HG02970 (cell line): ENCODE results near the gene SIL1.
"Not testable (repeated sequence)": the region's sequence is repeated elsewhere in the genome, so short reads cannot be mapped to it uniquely, and the experiment has no call there.

Experiments used
- ATAC-seq: cut with Tn5 transposase; IDR thresholded peaks from one replicate; pipeline ENCODE4 v1.9.1; 2021; ENCODE audit warnings: mild to moderate bottlenecking, moderate library complexity, moderate number of reproducible peaks; ENCODE audit not compliant: unreplicated experiment, low FRiP score

SIL1 gene

GRCh38 chr5:139079225-139079990, 118.8 kb downstream of the SIL1 start:
- ATAC-seq: no peak

GRCh38 chr5:139078345-139078744, 119.8 kb downstream of the SIL1 start:
- no peak for ATAC-seq

DNA sequence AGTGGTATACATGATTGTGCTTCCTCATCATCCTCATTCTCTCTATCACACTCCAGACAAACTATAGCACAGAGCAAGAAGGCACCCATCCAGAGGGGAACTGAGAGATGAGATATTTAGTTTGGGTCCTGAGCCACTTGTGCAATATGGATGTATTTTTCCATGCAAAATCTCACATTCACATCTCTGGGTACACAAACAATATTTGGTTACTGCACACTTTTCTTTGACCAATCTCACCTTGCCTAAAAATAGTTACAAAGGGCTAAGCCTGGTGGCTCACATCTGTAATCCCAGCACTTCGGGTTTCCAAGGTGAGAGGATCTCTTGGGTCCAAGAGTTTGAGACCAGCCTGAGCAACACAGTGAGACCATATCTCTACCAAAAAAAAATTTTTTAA, 120.3 kb downstream of the SIL1 start:
- no peak for ATAC-seq

GRCh38 chr5:139076111-139076510, 122.1 kb downstream of the SIL1 start:
- ATAC-seq: no peak

DNA sequence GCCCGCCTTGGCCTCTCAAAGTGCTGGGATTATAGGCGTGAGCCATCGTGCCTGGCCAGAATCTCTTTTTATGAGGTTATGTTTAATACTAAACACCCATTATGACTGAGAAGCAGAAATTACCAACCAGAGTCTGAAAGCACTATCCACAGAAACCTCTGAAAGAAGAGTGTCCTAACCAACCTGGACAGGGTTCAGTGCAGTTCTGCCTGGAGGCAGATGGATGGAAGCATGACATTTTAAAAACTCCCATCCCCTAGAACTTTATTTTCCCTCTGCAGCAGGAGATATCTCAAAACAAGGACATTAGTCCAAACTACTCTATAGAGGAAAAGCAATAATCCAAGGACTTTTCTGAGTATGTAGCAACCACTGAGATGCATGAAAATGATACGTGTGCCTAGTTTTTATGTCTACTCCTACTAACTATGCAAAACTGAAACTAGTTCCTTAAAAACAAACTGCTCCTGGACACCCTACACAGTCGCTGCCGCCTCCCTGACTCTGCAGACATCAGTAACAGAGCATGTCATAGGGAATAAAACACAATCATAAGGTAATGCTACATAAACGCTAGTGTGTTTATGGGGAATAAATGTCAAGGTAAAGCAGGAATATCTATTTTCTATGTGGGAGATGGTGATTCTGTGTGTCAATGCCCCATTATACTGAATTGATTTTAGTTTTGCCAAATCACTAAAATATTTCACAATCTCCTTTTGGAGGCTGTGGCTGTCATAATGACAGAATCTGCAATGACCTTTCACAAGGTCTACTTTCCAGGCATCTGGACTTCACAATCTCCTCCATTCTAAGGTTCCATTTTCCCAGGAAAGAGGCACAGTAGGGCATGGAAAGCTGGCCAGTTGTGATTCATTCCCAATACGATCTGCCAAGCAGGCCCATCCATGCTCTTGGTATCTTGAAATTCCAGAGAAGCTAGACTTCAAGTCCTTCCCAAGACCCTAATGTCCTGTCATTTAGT, 122.8 kb downstream of the SIL1 start:
- no peak for ATAC-seq

- ATAC-seq: not testable (repeated sequence)
These were observed 124.2 kb downstream of the SIL1 start for GRCh38 chr5:139073956-139074355.

DNA sequence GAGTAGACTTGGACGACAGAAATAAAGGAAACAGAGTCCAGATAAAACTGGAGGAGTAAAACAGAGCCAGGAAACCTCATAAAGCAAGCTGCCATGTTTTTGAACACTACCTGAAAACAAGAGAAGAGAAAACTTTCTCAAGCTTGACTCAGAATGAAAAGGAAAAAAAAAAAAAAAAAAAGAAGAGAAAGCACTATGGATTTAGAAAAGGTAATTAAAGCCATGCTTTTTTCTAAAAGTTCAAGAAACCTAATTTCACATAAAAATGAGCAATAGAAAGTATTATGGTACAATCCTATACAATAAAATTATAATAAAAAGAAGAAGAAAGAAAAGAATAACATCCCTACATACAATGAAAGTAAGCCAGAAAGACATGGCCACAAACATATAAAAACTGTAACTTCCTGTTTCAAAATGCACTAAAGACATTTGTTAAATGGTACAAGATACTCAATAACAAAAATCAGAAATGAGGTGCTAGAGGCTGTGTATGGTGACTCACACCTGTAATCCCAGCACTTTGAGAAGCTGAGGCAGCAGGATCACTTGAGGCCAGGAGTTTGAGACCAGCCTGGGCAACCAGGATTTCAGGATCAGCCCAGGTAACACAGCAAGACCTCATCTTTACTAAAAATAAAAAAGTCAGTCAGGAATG, 129.5 kb downstream of the SIL1 start:
- ATAC-seq: no peak

GRCh38 chr5:139068060-139068459, 130.1 kb downstream of the SIL1 start:
- ATAC-seq: no peak

DNA sequence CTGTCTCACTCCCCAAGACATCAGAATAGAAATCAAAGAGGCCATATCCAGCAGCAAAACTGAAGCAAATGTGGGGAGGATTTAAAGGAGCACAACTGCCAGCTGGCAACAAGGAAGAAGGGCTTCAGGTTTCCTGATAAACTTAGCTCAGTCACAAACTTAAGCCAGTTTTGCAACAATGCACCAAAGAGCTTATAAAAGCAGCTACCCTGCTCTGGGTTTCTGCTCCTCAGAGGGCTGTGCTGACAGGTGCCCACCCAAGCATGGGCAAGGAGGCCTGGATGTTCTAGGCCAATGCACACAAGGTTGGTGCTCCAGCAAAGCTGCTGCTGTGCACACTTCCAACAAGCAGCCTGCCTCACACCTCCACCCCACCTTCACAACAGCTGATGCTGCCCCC, 132.9 kb downstream of the SIL1 start:
- no peak for ATAC-seq

- no peak for ATAC-seq
These were observed 133.6 kb downstream of the SIL1 start for GRCh38 chr5:139064613-139065012.

GRCh38 chr5:139063664-139064054, 134.5 kb downstream of the SIL1 start:
- ATAC-seq: no peak

DNA sequence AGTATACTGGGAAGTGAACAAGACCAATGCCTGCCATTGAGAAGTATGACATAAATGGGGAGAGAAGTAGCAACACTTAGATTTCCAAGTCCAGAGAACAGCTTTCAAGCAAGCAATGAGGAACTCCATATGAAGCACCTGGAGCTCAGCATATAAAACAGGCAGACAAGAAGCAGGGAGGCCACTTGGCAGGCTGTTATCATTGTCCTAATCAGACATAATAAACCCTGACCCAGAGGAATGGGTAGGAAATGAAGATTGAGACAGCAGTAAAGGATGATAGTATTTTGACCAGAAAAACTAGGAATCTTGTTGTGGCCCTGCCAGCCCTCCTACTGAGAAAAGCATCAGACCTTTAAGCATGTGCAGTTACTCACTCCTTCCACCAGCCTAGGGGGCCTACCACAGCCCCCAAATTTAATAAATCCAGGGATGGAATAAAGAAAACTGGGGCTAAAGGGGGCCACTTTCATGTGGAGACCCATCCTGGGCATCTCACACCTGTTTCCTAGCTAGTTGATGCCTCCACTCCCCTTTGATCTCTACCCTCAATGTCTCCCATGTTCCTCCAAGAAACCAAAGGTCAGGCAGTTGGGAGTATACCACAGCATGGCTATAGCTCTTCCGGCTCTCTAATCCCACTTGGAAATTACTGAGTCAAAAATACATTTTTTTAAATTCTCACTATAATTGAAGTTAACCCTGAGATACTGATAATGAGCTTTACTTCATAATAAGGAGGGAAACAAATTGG, 135.1 kb downstream of the SIL1 start:
- no peak for ATAC-seq

GRCh38 chr5:139061856-139062255, 136.3 kb downstream of the SIL1 start:
- ATAC-seq: no peak

- ATAC-seq: no peak
These were observed 136.9 kb downstream of the SIL1 start for GRCh38 chr5:139061274-139061673.

- ATAC-seq: no peak
These were observed 140.0 kb downstream of the SIL1 start for GRCh38 chr5:139058121-139058520.

- not testable (repeated sequence) for ATAC-seq
These were observed 140.9 kb downstream of the SIL1 start for GRCh38 chr5:139057045-139057939.

GRCh38 chr5:139052975-139053374, 145.2 kb downstream of the SIL1 start:
- no peak for ATAC-seq

DNA sequence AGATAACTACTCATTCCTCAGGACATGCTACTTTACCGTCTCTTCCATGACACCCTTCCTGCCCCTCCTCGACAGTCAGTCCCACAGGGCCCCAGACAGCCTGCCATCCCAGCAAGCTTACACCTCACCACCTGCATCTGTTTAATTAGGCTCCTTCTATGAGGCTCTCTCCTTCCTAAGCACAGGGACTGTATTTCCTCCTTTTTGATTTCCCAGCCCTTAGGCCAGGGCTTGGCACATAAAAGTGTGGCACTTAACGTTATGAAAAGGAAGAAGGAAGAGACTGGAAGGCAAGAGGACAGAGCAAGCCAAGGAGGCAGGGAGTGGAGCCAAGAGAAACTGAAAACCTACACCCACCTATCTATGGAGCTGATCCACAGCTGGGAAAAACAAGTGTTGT, 146.8 kb downstream of the SIL1 start:
- no peak for ATAC-seq

DNA sequence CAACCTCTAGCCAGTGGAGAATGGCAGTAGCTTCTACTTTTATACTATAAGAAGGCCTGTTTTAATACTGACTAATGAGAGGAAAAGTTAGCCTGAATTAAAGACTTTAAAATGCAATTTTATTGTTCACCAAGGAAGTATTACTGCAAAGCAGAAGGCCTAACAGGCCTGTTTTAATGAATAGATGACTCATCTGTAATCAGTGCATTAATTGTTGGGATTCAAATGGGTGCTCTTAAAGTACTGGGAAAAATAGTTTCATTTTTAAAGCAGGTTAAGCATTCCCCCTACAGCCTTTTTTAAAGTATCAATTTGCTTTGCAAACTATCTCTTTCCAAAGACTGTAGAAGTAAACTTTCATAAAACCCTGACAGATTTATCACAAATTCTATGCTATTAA, 147.7 kb downstream of the SIL1 start:
- no peak for ATAC-seq
